ENCODE data around the gene CLEC16A.

DNA sequence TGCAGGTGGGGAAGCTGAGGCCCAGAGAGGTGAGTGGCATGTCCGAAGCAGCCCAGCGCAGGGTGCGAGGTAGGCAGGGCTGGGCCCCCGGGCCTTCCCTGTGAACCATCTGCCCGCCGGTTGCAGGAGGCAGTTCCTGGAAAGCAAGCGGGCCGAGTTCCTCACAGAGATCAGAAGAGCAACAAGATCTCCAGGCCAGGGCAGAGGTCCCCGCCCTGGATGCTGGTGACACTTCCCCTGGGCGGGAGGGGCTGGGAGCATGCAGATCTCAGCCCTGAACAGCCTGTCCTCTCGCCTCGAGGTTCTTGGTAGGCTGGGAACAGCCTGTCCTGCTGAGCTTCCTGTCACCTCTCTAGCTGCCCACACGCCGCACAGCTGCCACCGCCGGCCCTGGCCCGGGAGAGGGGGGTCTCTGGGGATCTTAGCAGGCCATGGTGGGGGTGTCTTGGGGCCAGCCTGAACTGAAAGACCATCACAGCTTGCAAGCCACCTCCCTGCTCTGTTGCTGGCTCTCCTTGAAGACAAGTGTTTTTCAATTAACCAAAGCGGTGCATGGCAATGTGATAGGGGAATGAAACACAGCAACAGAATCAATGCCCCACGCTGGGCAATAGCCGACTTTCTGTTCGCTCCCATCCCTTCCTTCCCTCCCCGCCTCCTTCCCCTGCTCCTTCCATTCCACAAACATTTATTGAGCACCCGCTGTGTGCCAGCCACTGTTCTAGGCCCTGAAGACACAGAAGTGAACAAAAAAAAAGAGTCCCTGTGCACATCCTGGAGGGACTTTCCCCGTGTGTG is 279.9 kb downstream of the CLEC16A start:
- TF ChIP-seq, protein P1, sequence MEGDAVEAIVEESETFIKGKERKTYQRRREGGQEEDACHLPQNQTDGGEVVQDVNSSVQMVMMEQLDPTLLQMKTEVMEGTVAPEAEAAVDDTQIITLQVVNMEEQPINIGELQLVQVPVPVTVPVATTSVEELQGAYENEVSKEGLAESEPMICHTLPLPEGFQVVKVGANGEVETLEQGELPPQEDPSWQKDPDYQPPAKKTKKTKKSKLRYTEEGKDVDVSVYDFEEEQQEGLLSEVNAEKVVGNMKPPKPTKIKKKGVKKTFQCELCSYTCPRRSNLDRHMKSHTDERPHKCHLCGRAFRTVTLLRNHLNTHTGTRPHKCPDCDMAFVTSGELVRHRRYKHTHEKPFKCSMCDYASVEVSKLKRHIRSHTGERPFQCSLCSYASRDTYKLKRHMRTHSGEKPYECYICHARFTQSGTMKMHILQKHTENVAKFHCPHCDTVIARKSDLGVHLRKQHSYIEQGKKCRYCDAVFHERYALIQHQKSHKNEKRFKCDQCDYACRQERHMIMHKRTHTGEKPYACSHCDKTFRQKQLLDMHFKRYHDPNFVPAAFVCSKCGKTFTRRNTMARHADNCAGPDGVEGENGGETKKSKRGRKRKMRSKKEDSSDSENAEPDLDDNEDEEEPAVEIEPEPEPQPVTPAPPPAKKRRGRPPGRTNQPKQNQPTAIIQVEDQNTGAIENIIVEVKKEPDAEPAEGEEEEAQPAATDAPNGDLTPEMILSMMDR (IDR thresholded peaks at IDR 0.05), result no peak
- TF ChIP-seq POLR2A (IDR thresholded peaks at IDR 0.05), result no peak

Measured in thyroid gland (tissue), 4 donors.